Activated CD4-positive, alpha-beta memory T cell treated with anti-CD3 and anti-CD28 coated beads for 36 hours (primary cell): Measurements from ENCODE around the gene HVCN1. TPM values are rescaled to one million over a fixed set of nuclear protein-coding genes. Genes with fewer than 3 reads are reported as not detected.
"Not testable (repeated sequence)": the region's sequence is repeated elsewhere in the genome, so short reads cannot be mapped to it uniquely, and the experiment has no call there.

Experiments used
- CTCF ChIA-PET: fragments of 350-600 bp; sonication (Branson Sonifier 250); formaldehyde crosslinking; loops from one replicate; lab custom pipeline; 2021; ENCODE audit warnings: antibody characterized with exemption, inconsistent platforms; lab: Charles Lee
- POLR2A ChIA-PET: fragments of 350-600 bp; sonication (Branson Sonifier 250); formaldehyde crosslinking; loops from one replicate; lab custom pipeline; 2021; ENCODE audit warnings: antibody characterized with exemption; lab: Charles Lee
- DNase-seq: peaks from one replicate; pipeline ENCODE4 v3.0.0-alpha.2; 2020
- H3K27ac Mint-ChIP-seq: one replicate; pipeline ENCODE4 v1.8.0; 2021; ENCODE audit warnings: mixed read lengths
- H3K27me3 Mint-ChIP-seq: one replicate; pipeline ENCODE4 v1.8.0; 2021; ENCODE audit warnings: mixed read lengths
- H3K36me3 Mint-ChIP-seq: one replicate; pipeline ENCODE4 v1.8.0; 2021; ENCODE audit warnings: mixed read lengths
- H3K4me1 Mint-ChIP-seq: one replicate; pipeline ENCODE4 v1.8.0; 2021; ENCODE audit warnings: low read depth, mixed read lengths
- H3K4me3 Mint-ChIP-seq: one replicate; pipeline ENCODE4 v1.8.0; 2021; ENCODE audit warnings: mild to moderate bottlenecking, mixed read lengths
- H3K9me3 Mint-ChIP-seq: one replicate; pipeline ENCODE4 v1.8.0; 2021; ENCODE audit warnings: mixed read lengths
- intact Hi-C: fragments of 100-400 bp; cut with micrococcal nuclease; formaldehyde crosslinking; loops from one replicate; pipeline ENCODE4 v1.15.1; 2023
- total RNA-seq, 2 experiments: library from RNA; stranded (reverse); gene quantifications; one replicate each; pipeline ENCODE4 v1.2.3, GENCODE V29; 2021

Gene HVCN1
- total RNA-seq, 2 experiments from 2014 or later, result 4.0 to 4.1 TPM

GRCh38 chr12:110613071-110613770 is 75.7 kb downstream of the HVCN1 start:
- H3K27me3 Mint-ChIP-seq, result no peaks in the 10 kb centered on the region
- DNase-seq, result no peak
- H3K36me3 Mint-ChIP-seq, result no peaks in the 10 kb centered on the region
- POLR2A ChIA-PET, result interaction anchor here (0.5 to 2.3 kb wide), 9 partner anchors 8 to 214 kb away, joined by 3 to 10 read pairs (median 5); partner anchors contain the start of genes ARPC3, FAM216A, GPN3 and RAD9B
- peaks cover 8% of the 10 kb centered on the region for H3K4me1 Mint-ChIP-seq
- peak overlapping the region; percentile 54 for H3K27ac Mint-ChIP-seq
- H3K9me3 Mint-ChIP-seq, result no peaks in the 10 kb centered on the region
- H3K4me3 Mint-ChIP-seq, result peak overlapping the region; percentile 85
- CTCF ChIA-PET, result interaction anchor here (0.7 to 4.7 kb wide), 8 partner anchors 11 to 275 kb away, joined by 3 to 39 read pairs (median 5); partner anchors contain the start of genes ARPC3, FAM216A and GPN3
- intact Hi-C loops, result no loop called here

DNA sequence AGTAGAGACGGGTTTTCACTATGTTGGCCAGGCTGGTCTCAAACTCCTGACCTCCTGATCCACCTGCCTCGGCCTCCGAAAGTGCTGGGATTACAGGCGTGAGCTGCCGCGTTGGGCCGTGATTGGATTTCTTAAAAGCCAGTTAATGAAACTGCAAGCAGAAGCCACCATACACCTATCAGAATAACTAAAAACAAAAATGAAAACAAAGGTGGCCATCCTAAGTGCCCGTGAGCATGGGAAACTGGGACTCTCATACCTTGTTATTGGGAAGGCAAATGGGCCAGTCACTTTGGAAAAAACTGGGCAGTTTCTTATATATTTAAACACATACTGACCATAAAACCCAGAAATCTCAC is 82.7 kb downstream of the HVCN1 start:
- Mint-ChIP-seq H3K27me3 (no peaks in the 10 kb centered on the region), H3K4me1 (peaks cover 2% of the 10 kb centered on the region), H3K4me3 (peak overlapping the region; percentile 66), H3K9me3 (no peaks in the 10 kb centered on the region), H3K27ac (no peak overlapping the region), H3K36me3 (no peaks in the 10 kb centered on the region)
- CTCF ChIA-PET, result interaction anchor here (0.8 to 1.5 kb wide), 5 partner anchors 52 to 219 kb away, joined by 3 read pairs; partner anchors contain the start of gene ARPC3
- POLR2A ChIA-PET, result interaction anchor here (0.6 to 1.2 kb wide), 2 partner anchors 104 to 505 kb away, joined by 3 to 4 read pairs; partner anchors contain the start of genes RAD9B and VPS29
- DNase-seq, result no peak
- intact Hi-C loops, result no loop called here

DNA sequence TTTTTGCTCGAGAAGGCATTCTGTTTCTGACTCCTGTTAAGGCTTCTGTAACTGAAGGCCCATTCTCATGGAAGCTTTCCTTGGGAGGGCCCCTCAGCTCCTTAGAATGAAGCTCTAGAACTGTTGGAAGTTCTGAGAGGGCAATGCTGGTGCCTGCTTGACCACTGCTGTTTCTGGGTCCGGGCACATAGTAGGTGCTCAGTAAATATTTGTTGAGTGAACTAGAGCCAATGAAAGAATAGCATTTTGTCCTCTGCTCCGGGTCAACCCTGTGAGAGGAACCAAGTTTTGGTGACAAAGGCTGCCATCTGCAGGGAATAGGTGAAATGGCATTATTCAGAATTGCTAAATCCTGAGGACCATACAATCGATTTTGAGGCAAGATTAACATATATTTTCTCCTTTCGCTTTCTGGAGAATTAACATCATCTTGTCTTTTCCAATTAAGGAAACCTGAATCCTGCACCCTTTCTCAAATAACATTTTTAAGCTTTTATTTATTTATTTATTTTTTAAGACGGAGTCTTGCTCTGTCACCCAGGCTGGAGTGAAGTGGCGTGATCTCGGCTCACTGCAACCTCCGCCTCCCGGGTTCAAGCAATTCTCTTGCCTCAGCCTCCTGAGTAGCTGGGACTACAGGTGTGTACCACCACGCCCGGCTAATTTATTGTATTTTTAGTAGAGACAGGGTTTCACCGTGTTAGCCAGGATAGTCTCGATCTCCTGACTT is 86.7 kb downstream of the HVCN1 start:
- not testable (repeated sequence) for H3K36me3 Mint-ChIP-seq, H3K9me3 Mint-ChIP-seq, H3K4me1 Mint-ChIP-seq, H3K27me3 Mint-ChIP-seq, H3K4me3 Mint-ChIP-seq, H3K27ac Mint-ChIP-seq
- ChIA-PET POLR2A (interaction anchor here (0.7 to 3.6 kb wide), 2 partner anchors 134 to 924 kb away, joined by 3 to 16 read pairs; partner anchors contain the start of genes FAM216A and GPN3), CTCF (interaction anchor here (0.6 to 9.6 kb wide), 48 partner anchors 10 to 503 kb away, joined by 3 to 189 read pairs (median 6); partner anchors contain the start of genes ARPC3, FAM216A, GPN3 and IFT81)
- peak; percentile 55 for DNase-seq
- intact Hi-C loops, result loop anchor here (1.0 to 5.0 kb wide), 4 partner anchors 90 to 500 kb away; partner anchors contain the start of genes ARPC3, FAM216A and GPN3

- Mint-ChIP-seq H3K27ac (peak overlapping the region; percentile 16), H3K27me3 (no peaks in the 10 kb centered on the region), H3K9me3 (no peaks in the 10 kb centered on the region), H3K36me3 (no peaks in the 10 kb centered on the region), H3K4me3 (no peak overlapping the region), H3K4me1 (peaks cover 4% of the 10 kb centered on the region)
- CTCF ChIA-PET, result interaction anchor here (0.6 to 9.6 kb wide), 33 partner anchors 10 to 306 kb away, joined by 3 to 189 read pairs (median 6); partner anchors contain the start of genes ARPC3, FAM216A, GPN3 and RAD9B
- POLR2A ChIA-PET, result interaction anchor here (1.4 to 3.6 kb wide), 2 partner anchors 16 to 132 kb away, joined by 3 to 16 read pairs; partner anchors contain the start of genes FAM216A and GPN3
- DNase-seq, result no peak
- intact Hi-C loops, result loop anchor here (1.0 to 5.0 kb wide), 2 partner anchors 48 to 498 kb away; no protein-coding TSS in a partner anchor
These were observed 88.7 kb downstream of the HVCN1 start for GRCh38 chr12:110600254-110600653.

DNA sequence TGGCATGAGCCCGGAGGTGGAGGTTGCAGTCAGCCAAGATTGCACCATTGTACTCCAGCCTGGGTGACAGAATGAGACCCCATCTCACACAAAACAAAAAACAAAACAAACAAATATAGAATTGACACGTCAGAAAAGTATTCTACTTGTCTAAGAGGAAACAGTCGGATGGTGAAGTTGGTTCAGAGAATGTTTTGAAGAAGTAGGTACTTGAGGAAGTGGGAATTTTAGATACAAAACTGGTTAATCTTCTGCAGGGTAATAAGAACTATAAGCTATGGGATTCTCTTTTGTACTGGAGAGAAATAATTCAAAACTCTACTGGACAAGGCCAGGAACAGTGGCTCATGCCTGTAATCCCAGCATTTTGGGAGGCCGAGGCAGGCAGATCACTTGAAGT is 89.6 kb downstream of the HVCN1 start:
- DNase-seq, result no peak
- H3K27me3 Mint-ChIP-seq, result no peaks in the 10 kb centered on the region
- H3K9me3 Mint-ChIP-seq, result no peaks in the 10 kb centered on the region
- CTCF ChIA-PET, result interaction anchor here (1.1 to 9.6 kb wide), 11 partner anchors 12 to 136 kb away, joined by 3 to 189 read pairs (median 19); partner anchors contain the start of genes FAM216A and GPN3
- POLR2A ChIA-PET, result no interaction called here
- peaks cover 4% of the 10 kb centered on the region for H3K4me1 Mint-ChIP-seq
- no peak overlapping the region for H3K4me3 Mint-ChIP-seq
- no peak overlapping the region for H3K27ac Mint-ChIP-seq
- no peaks in the 10 kb centered on the region for H3K36me3 Mint-ChIP-seq
- intact Hi-C loops, result no loop called here

Other genes starting within 250 kb of the HVCN1 start
- 100 to 1,000 TPM; 340 to 352 TPM for gene ARPC3, start 238.8 kb downstream of the HVCN1 start, total RNA-seq
- gene GPN3, start 220.9 kb downstream of the HVCN1 start, total RNA-seq, result 10 to 100 TPM; 62.4 to 68.4 TPM
- 10 to 100 TPM; 29.8 to 30.0 TPM for gene FAM216A, start 220.3 kb downstream of the HVCN1 start, total RNA-seq
- 100 to 1,000 TPM; 100 to 106 TPM for gene VPS29, start 187.0 kb downstream of the HVCN1 start, total RNA-seq
- gene RAD9B, start 186.8 kb downstream of the HVCN1 start, total RNA-seq, result 1 to 10 TPM; 1.1 to 2.7 TPM
- gene PPTC7, start 105.8 kb downstream of the HVCN1 start, total RNA-seq, result 10 to 100 TPM; 36.9 to 37.0 TPM
- gene TCTN1, start 75.0 kb downstream of the HVCN1 start, total RNA-seq, result 1 to 10 TPM; 6.4 to 7.6 TPM
- 100 to 1,000 TPM; 334 to 343 TPM for gene PPP1CC, start 53.8 kb upstream of the HVCN1 start, total RNA-seq
- not detected for gene CCDC63, start 157.9 kb upstream of the HVCN1 start, total RNA-seq
- not detected for gene MYL2, start 231.5 kb upstream of the HVCN1 start, total RNA-seq